Adipose tissue (tissue), 3 donors: ENCODE measurements around the gene DAB2IP. TPM values are rescaled to one million over a fixed set of nuclear protein-coding genes. Genes with fewer than 3 reads are reported as not detected.
"Not testable (repeated sequence)": the region's sequence is repeated elsewhere in the genome, so short reads cannot be mapped to it uniquely, and the experiment has no call there.

Experiments
- H3K27ac ChIP-seq: one replicate; pipeline ENCODE4 v1.5.1; 2013; ENCODE audit warnings: low read depth, low read length
- WGBS, 3 donors: extraction: QIAGEN DNeasy Blood & Tissue Kit; methylation state at CpG; one replicate each; pipeline ENCODE4 v1.1.7; 2013; 5-methylcytosine and 5-hydroxymethylcytosine counted together
- polyA plus RNA-seq, 3 donors: library from polyadenylated mRNA; stranded (reverse); fragments of 200-250 nt; gene quantifications; one replicate each; pipeline ENCODE4 v1.2.3, GENCODE V29; 2013
- donor health status: healthy with polysubstance abuse.
- donor health status: Bipolar disorder and iron deficiency.
- donor health status: healthy.

The DAB2IP gene
- polyA plus RNA-seq, 3 donors, result 9.7 to 29.9 (median 20.6) TPM

DNA sequence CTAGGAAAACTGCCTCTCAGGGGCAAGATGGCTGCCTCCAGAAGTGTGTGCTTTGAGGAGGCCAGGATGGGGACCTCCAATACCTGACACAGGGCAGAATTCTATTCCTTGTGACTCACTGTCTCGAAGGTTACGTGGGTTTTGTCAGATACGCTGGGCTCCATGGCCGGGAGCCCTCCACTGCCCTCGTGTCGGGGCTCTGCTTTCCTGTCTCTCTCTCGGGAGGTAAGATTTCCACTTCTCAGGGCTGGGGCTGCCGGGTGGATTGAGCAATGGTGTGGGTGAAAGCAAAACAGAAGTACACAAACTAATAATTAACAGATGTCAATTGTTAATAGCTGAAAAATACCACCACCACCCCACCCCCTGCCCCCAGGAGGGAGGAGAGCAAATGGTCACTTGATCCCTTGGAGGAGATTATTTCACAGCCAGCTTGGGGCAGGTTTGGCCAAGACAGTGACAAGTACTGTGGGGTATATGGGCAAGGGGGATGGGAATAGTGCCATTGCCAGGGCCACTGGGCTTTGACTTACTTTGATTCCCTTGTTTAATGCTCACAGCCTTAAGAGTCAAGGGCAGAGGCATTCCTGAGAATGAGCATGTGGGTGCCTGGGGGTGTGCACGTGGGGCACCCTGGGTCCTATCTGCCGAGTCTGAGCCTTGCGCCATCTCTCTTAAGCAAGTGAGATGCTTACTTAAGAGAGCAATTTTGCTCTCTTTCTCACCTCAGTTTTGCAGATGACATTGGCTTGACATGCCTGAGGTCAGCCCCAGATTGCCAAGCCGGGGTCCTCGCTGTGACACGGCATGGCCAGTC, 28.8 kb upstream of the DAB2IP start:
- WGBS, 3 donors, result 49 to 76% (median 55%) methylated on average over 14 of the region's 14 CpGs
- no peak overlapping the region for H3K27ac ChIP-seq

GRCh38 chr9:121623430-121623829, 28.0 kb upstream of the DAB2IP start:
- not testable (repeated sequence) for H3K27ac ChIP-seq
- 96 to 99% (median 98%) methylated on average over 2 of the region's 2 CpGs for whole genome bisulfite sequencing, 3 donors

GRCh38 chr9:121625590-121625989, 25.8 kb upstream of the DAB2IP start:
- H3K27ac ChIP-seq, result no peak overlapping the region
- 50 to 94% (median 64%) methylated on average over 3 of the region's 3 CpGs for WGBS, 3 donors

GRCh38 chr9:121626012-121626411, 25.4 kb upstream of the DAB2IP start:
- no peak overlapping the region for H3K27ac ChIP-seq
- whole genome bisulfite sequencing, 3 donors, result 78 to 85% (median 85%) methylated on average over 4 of the region's 4 CpGs

GRCh38 chr9:121627427-121627826, 24.0 kb upstream of the DAB2IP start:
- H3K27ac ChIP-seq, result no peak overlapping the region
- WGBS, 3 donors, result 57 to 75% (median 62%) methylated on average over 6 of the region's 6 CpGs

- WGBS, 3 donors, result 95 to 98% (median 95%) methylated on average over 4 of the region's 4 CpGs
- H3K27ac ChIP-seq, result no peak overlapping the region
Observed at GRCh38 chr9:121628401-121628800, 23.0 kb upstream of the DAB2IP start.

DNA sequence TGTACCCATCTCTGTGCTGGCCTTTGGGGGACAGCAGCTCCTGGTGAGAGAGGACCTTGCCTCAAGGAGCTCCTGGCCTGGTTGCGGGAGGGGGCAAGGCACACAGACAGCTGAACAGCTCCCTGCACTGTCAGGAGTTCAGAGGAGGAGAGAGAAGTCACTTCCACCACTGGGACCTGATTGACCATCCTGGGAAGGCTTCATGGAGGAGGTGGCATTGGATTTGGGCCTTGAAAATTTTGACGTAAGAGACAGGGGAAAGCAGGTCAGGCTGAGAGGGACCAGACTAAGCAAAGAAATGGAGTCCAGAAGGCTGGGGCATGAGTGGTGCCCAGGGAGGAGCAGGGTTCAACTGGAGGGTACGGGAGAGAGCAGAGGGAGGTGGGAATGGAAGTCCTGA, 20.3 kb upstream of the DAB2IP start:
- WGBS, 3 donors, result 94 to 96% (median 96%) methylated on average over 3 of the region's 3 CpGs
- no peak overlapping the region for H3K27ac ChIP-seq

DNA sequence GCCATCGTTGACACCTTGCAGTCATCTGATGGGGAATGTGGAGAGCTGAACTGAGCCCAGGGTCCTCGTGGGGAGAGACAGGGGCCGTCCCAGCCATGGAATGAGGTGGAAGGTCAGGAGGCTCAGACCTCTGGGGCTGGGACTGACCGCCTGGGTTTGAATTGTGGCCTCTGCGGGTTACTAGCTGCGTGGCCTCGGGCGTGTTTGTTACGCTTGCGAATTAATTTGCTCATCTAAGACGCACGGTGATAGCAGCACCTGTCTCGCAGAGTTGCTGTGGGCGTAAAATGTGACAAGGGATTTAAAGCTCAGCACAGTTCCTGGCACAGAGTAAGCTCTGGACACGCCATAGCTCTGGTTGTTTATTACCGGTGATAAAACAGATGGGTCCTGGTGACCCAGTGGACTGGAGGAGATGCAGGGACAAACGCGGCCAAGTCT, 19.4 kb upstream of the DAB2IP start:
- H3K27ac ChIP-seq, result no peak overlapping the region
- 83 to 92% (median 85%) methylated on average over 18 of the region's 18 CpGs for WGBS, 3 donors

- 73 to 82% (median 78%) methylated on average over 9 of the region's 9 CpGs for WGBS, 3 donors
- H3K27ac ChIP-seq, result no peak overlapping the region
Observed at GRCh38 chr9:121633119-121633714, 18.2 kb upstream of the DAB2IP start.

GRCh38 chr9:121633736-121634135, 17.7 kb upstream of the DAB2IP start:
- H3K27ac ChIP-seq, result no peak overlapping the region
- WGBS, 3 donors, result 82 to 93% (median 87%) methylated on average over 1 of the region's 1 CpG

GRCh38 chr9:121634329-121635261, 16.8 kb upstream of the DAB2IP start:
- H3K27ac ChIP-seq, result no peak overlapping the region

GRCh38 chr9:121635300-121635876, 16.0 kb upstream of the DAB2IP start:
- WGBS, 3 donors, result 73 to 80% (median 75%) methylated on average over 7 of the region's 7 CpGs
- H3K27ac ChIP-seq, result no peak overlapping the region

More at GRCh38 chr9:121634329-121635261, 16.8 kb upstream of the DAB2IP start:
- 52 to 70% (median 56%) methylated on average over 20 of the region's 20 CpGs for WGBS, 3 donors

- WGBS, 3 donors, result 45 to 82% (median 50%) methylated on average over 12 of the region's 12 CpGs
Observed at GRCh38 chr9:121636341-121636865, 15.0 kb upstream of the DAB2IP start.

GRCh38 chr9:121636978-121637712, 14.3 kb upstream of the DAB2IP start:
- WGBS, 3 donors, result 76 to 87% (median 81%) methylated on average over 10 of the region's 10 CpGs
- no peak overlapping the region for H3K27ac ChIP-seq

More at GRCh38 chr9:121636341-121636865, 15.0 kb upstream of the DAB2IP start:
- no peak overlapping the region for H3K27ac ChIP-seq

- no peak overlapping the region for H3K27ac ChIP-seq
Observed at GRCh38 chr9:121637713-121638220, 13.7 kb upstream of the DAB2IP start.

GRCh38 chr9:121638399-121638798, 13.0 kb upstream of the DAB2IP start:
- 90 to 95% (median 92%) methylated on average over 8 of the region's 8 CpGs for WGBS, 3 donors
- H3K27ac ChIP-seq, result no peak overlapping the region

More at GRCh38 chr9:121637713-121638220, 13.7 kb upstream of the DAB2IP start:
- 43 to 55% (median 45%) methylated on average over 8 of the region's 8 CpGs for WGBS, 3 donors

DNA sequence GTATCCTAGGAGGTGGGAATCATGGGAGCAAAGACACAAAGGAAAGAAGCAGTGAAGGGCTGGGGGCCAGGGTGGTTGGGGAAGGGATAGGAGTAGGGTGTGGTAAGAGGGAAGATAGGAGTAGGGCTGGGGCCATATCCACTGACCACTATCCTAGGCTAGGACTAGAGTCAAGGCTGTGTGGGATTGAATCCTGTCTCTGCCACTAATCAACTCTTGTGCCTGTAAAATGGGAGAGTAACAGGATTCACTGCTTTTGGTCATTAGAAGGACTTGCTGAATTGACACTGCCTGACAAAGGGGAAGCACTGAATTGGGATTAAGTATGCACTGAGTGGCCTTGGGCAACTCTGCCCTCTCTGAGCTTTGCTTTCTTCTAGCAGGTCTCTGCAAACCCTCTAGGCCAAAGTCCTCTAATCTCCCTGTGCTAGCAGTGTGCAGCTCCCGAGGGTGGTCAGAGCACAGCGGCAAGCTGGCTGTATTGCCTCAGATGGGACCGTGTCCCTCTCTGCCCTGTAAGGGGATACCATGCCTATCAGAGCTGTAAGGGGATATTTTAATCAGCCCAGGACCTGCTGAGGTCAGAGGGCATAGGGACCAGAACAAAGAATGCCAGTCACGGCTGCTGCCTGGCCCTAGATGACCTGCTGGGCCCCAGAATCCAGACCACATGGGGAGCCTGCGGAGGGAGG, 12.4 kb upstream of the DAB2IP start:
- H3K27ac ChIP-seq, result no peak overlapping the region
- WGBS, 3 donors, result 90 to 95% (median 91%) methylated on average over 5 of the region's 5 CpGs
